SK-N-SH treated with all-trans-retinoic acid at 6 μM for 48 hours (cell line): ENCODE results near the gene NAALADL2.

Experiments
- ARNTL ChIP-seq: fragments of 450-650 bp; formaldehyde crosslinking; IDR thresholded peaks from 2 replicates; pipeline ENCODE4 v1.5.0; 2020; ENCODE audit warnings: low read depth, mild to moderate bottlenecking, moderate library complexity, borderline replicate concordance
- RARB ChIP-seq: fragments of 250-450 bp; sonication (Bioruptor Pico); IDR thresholded peaks from 2 replicates; pipeline ENCODE4 v1.8.0; 2021; ENCODE audit warnings: mild to moderate bottlenecking, moderate library complexity
- ZFP3 ChIP-seq: fragments of 250-450 bp; sonication (Bioruptor Pico); IDR thresholded peaks from 2 replicates; pipeline ENCODE4 v1.5.0; 2020; ENCODE audit warnings: mild to moderate bottlenecking, moderate library complexity

GRCh38 chr3:174884776-174885568 lies 25.8 kb downstream of the NAALADL2 start:
- TF ChIP-seq RARB (no peak), ARNTL (CRISPR knock-in tag) (no peak), ZFP3 (CRISPR knock-in tag) (no peak)
